HCT116 (cell line): Measurements from ENCODE around the gene HSH2D. TPM values are rescaled to one million over a fixed set of nuclear protein-coding genes. Genes with fewer than 3 reads are reported as not detected.

Experiments used
- ATAC-seq: fragments of 200-7000 bp; cut with Tn5 transposase; 2 replicates; pipeline ENCODE4 v1.9.1; 2020; ENCODE audit warnings: mild to moderate bottlenecking, moderate library complexity
- BruUV-seq: library from RNA; stranded (reverse); fragments of 400-500 nt; replicated peaks from 2 replicates; lab custom pipeline; 2021; lab: Mats Ljungman, UMichigan
- CTCF ChIA-PET: fragments of 300-600 bp; sonication (Branson Sonifier 250); formaldehyde crosslinking; loops from one replicate; lab custom pipeline; 2021; ENCODE audit warnings: antibody characterized with exemption; lab: Charles Lee
- POLR2A ChIA-PET: fragments of 300-600, 350-600 bp; sonication (Branson Sonifier 250); formaldehyde crosslinking; loops from one replicate; lab custom pipeline; 2021; ENCODE audit warnings: antibody characterized with exemption; lab: Charles Lee
- RAD21 ChIA-PET, 2 experiments: fragments of 300-600 bp; sonication (Branson Sonifier 250); formaldehyde crosslinking; loops; one replicate each; lab custom pipeline; 2023; ENCODE audit warnings: low total read pairs in 2 of 2; ENCODE audit not compliant: uncharacterized antibody in 2 of 2, unreplicated experiment in 2 of 2, low non-redundant PET in 1 of 2; lab: Charles Lee
- DNase-seq: peaks from one replicate; pipeline ENCODE4 v3.0.0-alpha.2; 2010; ENCODE audit warnings: low read depth, low spot score
- H2AFZ ChIP-seq: fragments of 200-600 bp; shearing (Covaris generic), sonication (generic); 2 replicates; pipeline ENCODE4 v1.6.1; 2017; ENCODE audit warnings: low read depth, mixed run types, mixed read lengths, antibody characterized with exemption, low read length; ENCODE audit not compliant: poor library complexity, severe bottlenecking
- H3K27ac ChIP-seq: 2 replicates; pipeline ENCODE4 v1.5.1; 2012; ENCODE audit warnings: low read depth, low read length
- H3K27me3 ChIP-seq: fragments of 200-600 bp; sonication (generic); 2 replicates; pipeline ENCODE4 v1.6.1; 2016; ENCODE audit warnings: mixed run types, low read length, mixed read lengths; ENCODE audit not compliant: insufficient read depth
- H3K36me3 ChIP-seq, 2 experiments: fragments of 200-500 bp in 1 of 2; fragments of 200-600 bp in 1 of 2; sonication (Bioruptor generic) in 1 of 2; sonication (generic) in 1 of 2; 2 replicates each; pipeline versions ENCODE4 v1.5.1 to v1.6.1; 2014 to 2016; ENCODE audit warnings: low read length in 2 of 2, inconsistent platforms in 1 of 2, mixed read lengths in 1 of 2, mixed run types in 1 of 2; ENCODE audit not compliant: insufficient read depth in 2 of 2, control insufficient read depth in 1 of 2
- H3K4me1 ChIP-seq, 2 experiments: fragments of 200-600 bp in 1 of 2; sonication (generic) in 1 of 2; 2 replicates each; pipeline versions ENCODE4 v1.5.1 to v1.6.1; 2012 to 2017; ENCODE audit warnings: low read length in 2 of 2, inconsistent platforms in 1 of 2, mild to moderate bottlenecking in 1 of 2, mixed read lengths in 1 of 2, mixed run types in 1 of 2, moderate library complexity in 1 of 2; ENCODE audit not compliant: insufficient read depth in 2 of 2, control insufficient read depth in 1 of 2
- H3K4me2 ChIP-seq: fragments of 200-600 bp; sonication (generic); 2 replicates; pipeline ENCODE4 v1.6.1; 2017; ENCODE audit warnings: mixed run types, low read length, mixed read lengths
- H3K4me3 ChIP-seq, 2 experiments: fragments of 200-600 bp in 1 of 2; sonication (generic) in 1 of 2; replicated peaks in 1 of 2; 2 replicates each; pipeline ENCODE4 v1.5.1; 2011 to 2016; ENCODE audit warnings: low read length in 2 of 2, control low read depth in 1 of 2, low read depth in 1 of 2, mild to moderate bottlenecking in 1 of 2, mixed read lengths in 1 of 2, mixed run types in 1 of 2
- H3K79me2 ChIP-seq: fragments of 200-600 bp; sonication (generic); 2 replicates; pipeline ENCODE4 v1.6.1; 2017; ENCODE audit warnings: mild to moderate bottlenecking, mixed run types, low read length, moderate library complexity, mixed read lengths; ENCODE audit not compliant: insufficient read depth
- H3K9ac ChIP-seq: fragments of 200-600 bp; sonication (generic); 2 replicates; pipeline ENCODE4 v1.6.1; 2016; ENCODE audit warnings: low read length, mixed read lengths
- H3K9me2 ChIP-seq: fragments of 200-600 bp; sonication (generic), shearing (Covaris generic); 2 replicates; pipeline ENCODE4 v1.6.1; 2017; ENCODE audit warnings: mixed run types, mild to moderate bottlenecking, moderate library complexity; ENCODE audit not compliant: insufficient read depth
- H3K9me3 ChIP-seq, 2 experiments: fragments of 200-500 bp in 1 of 2; fragments of 200-600 bp in 1 of 2; sonication (Bioruptor generic) in 1 of 2; sonication (generic) in 1 of 2; 2 replicates each; pipeline ENCODE4 v1.6.1; 2014 to 2017; ENCODE audit warnings: low read length in 2 of 2, mixed read lengths in 2 of 2, inconsistent platforms in 1 of 2, low read depth in 1 of 2, mild to moderate bottlenecking in 1 of 2, mixed run types in 1 of 2, moderate library complexity in 1 of 2; ENCODE audit not compliant: control insufficient read depth in 1 of 2, insufficient read depth in 1 of 2
- H4K20me1 ChIP-seq: fragments of 200-600 bp; sonication (generic), shearing (Covaris generic); 2 replicates; pipeline ENCODE4 v1.6.1; 2017; ENCODE audit warnings: mixed run types, mild to moderate bottlenecking, moderate library complexity; ENCODE audit not compliant: insufficient read depth
- CBX3 ChIP-seq: IDR thresholded peaks from 2 replicates; pipeline ENCODE4 v1.6.1; 2012; ENCODE audit warnings: low read depth
- CEBPB ChIP-seq: IDR thresholded peaks from 2 replicates; pipeline ENCODE4 v1.6.1; 2012; ENCODE audit warnings: low read depth
- CTCF ChIP-seq, 3 experiments: fragments of 200-600 bp in 1 of 3; sonication (generic) in 1 of 3; IDR thresholded peaks in 2 of 3; conservative IDR thresholded peaks in 1 of 3; 2 replicates each; pipeline ENCODE4 v1.5.1; 2012 to 2017; ENCODE audit warnings: low read depth in 2 of 3, low read length in 2 of 3, antibody characterized with exemption in 1 of 3, borderline replicate concordance in 1 of 3, control low read depth in 1 of 3, mild to moderate bottlenecking in 1 of 3, mixed read lengths in 1 of 3, mixed run types in 1 of 3, moderate library complexity in 1 of 3; ENCODE audit not compliant: insufficient read depth in 1 of 3
- EGR1 ChIP-seq: IDR thresholded peaks from 2 replicates; pipeline ENCODE4 v1.6.1; 2012; ENCODE audit warnings: low read depth
- EZH2 ChIP-seq: fragments of 200-600 bp; sonication (generic); IDR thresholded peaks from 2 replicates; pipeline ENCODE4 v1.6.1; 2017; ENCODE audit warnings: antibody characterized with exemption, mixed run types
- EZH2phosphoT487 ChIP-seq: fragments of 200-600 bp; IDR thresholded peaks from 2 replicates; pipeline ENCODE4 v1.6.1; 2018; ENCODE audit warnings: antibody characterized with exemption, borderline replicate concordance
- FOSL1 ChIP-seq: IDR thresholded peaks from 2 replicates; pipeline ENCODE4 v1.6.1; 2012; ENCODE audit warnings: low read depth
- POLR2A ChIP-seq: IDR thresholded peaks from 2 replicates; pipeline ENCODE4 v1.7.0; 2011; ENCODE audit warnings: borderline replicate concordance; ENCODE audit not compliant: insufficient read depth, insufficient read length; ENCODE audit errors: extremely low read depth
- POLR2AphosphoS5 ChIP-seq: IDR thresholded peaks from 2 replicates; pipeline ENCODE4 v1.6.1; 2011; ENCODE audit warnings: mild to moderate bottlenecking, low read depth, low read length, moderate library complexity
- RAD21 ChIP-seq: IDR thresholded peaks from 2 replicates; pipeline ENCODE4 v1.6.1; 2012; ENCODE audit warnings: low read depth, mild to moderate bottlenecking
- REST ChIP-seq: IDR thresholded peaks from 2 replicates; pipeline ENCODE4 v1.6.1; 2012; ENCODE audit warnings: low read depth
- SIN3A ChIP-seq: IDR thresholded peaks from 2 replicates; pipeline ENCODE4 v1.6.1; 2012; ENCODE audit warnings: low read depth
- TCF7L2 ChIP-seq: IDR thresholded peaks from 2 replicates; pipeline ENCODE4 v1.7.0; 2011; ENCODE audit warnings: borderline replicate concordance, inconsistent platforms; ENCODE audit not compliant: insufficient read depth, insufficient read length; ENCODE audit errors: extremely low read depth
- ZFX ChIP-seq: fragments of 450-650 bp; IDR thresholded peaks from 2 replicates; pipeline ENCODE4 v1.6.1; 2017
- intact Hi-C: fragments of 100-400 bp; cut with micrococcal nuclease; formaldehyde crosslinking; loops from 2 replicates; pipeline ENCODE4 v1.10.0; 2022
- total RNA-seq: library from RNA; stranded (reverse); gene quantifications from one replicate; pipeline ENCODE4 v1.2.1, GENCODE V29; 2021; ENCODE audit not compliant: unreplicated experiment
- TF ChIP-seq, protein P1 (sequence below): IDR thresholded peaks from 2 replicates; pipeline ENCODE4 v1.6.1; 2012
- TF ChIP-seq, protein P2 (sequence below): IDR thresholded peaks from 2 replicates; pipeline ENCODE4 v1.6.1; 2011; ENCODE audit warnings: mild to moderate bottlenecking, low read length, moderate library complexity; ENCODE audit not compliant: insufficient replicate concordance; ENCODE audit errors: extremely low read depth

HSH2D gene
- total RNA-seq, 1 experiment from 2014 or later: 21.4 TPM

DNA sequence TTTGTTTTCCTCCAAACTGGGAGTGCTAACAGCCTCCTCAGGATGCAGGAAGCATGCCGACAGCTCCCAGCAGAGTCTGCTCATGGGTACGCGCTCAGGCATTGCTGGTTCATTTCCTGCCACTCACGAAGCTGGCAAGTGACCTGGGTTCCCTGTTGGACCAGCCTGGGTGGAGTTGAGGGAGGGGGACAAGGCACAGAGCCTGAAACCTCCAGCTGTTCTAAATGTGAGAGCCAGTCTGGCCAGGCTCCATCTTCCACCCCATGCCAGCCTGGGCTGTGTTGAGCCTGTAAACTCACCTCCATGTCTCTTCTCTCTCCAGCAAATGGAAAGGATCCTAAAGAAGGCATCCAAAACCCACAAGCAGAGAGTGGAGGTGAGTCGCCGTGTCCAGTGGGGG is 46.7 kb downstream of the HSH2D start (continued):
- TF ChIP-seq, protein P1, sequence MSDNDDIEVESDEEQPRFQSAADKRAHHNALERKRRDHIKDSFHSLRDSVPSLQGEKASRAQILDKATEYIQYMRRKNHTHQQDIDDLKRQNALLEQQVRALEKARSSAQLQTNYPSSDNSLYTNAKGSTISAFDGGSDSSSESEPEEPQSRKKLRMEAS: no peak

- Histone ChIP-seq H3K27ac (no peak overlapping the region), H4K20me1 (no peaks in the 10 kb centered on the region)
- TF ChIP-seq, protein P1: no peak
- no peak for TF ChIP-seq CBX3
- no peak for TF ChIP-seq EGR1
- no peak for TF ChIP-seq EZH2phosphoT487
- TF ChIP-seq, protein P2, sequence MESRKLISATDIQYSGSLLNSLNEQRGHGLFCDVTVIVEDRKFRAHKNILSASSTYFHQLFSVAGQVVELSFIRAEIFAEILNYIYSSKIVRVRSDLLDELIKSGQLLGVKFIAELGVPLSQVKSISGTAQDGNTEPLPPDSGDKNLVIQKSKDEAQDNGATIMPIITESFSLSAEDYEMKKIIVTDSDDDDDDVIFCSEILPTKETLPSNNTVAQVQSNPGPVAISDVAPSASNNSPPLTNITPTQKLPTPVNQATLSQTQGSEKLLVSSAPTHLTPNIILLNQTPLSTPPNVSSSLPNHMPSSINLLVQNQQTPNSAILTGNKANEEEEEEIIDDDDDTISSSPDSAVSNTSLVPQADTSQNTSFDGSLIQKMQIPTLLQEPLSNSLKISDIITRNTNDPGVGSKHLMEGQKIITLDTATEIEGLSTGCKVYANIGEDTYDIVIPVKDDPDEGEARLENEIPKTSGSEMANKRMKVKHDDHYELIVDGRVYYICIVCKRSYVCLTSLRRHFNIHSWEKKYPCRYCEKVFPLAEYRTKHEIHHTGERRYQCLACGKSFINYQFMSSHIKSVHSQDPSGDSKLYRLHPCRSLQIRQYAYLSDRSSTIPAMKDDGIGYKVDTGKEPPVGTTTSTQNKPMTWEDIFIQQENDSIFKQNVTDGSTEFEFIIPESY: no peak
- TF ChIP-seq POLR2A: no peak
- TF ChIP-seq SIN3A: no peak
- TF ChIP-seq EZH2: no peak
- TF ChIP-seq POLR2AphosphoS5: no peak
- TF ChIP-seq RAD21: no peak
- no peak for TF ChIP-seq TCF7L2
- TF ChIP-seq REST: no peak
- no peak for TF ChIP-seq ZFX
- TF ChIP-seq CEBPB: no peak
- TF ChIP-seq CTCF (IDR thresholded peaks at IDR 0.05 in 2 of 3, conservative IDR thresholded peaks at IDR 0.05 in 1 of 3; ENCODE audit: borderline replicate concordance in 1 of 3, insufficient read depth in 1 of 3, low read depth in 2 of 3, low read length in 2 of 3): no peak
- no peak for TF ChIP-seq FOSL1
- TF ChIP-seq, all 23 proteins: peak for 0
- H2AFZ ChIP-seq: no peak overlapping the region
- peaks cover 9 to 24% of the 10 kb centered on the region in 2 experiments for H3K4me1 ChIP-seq
- CTCF ChIA-PET: no interaction called here
- no peak overlapping the region for H3K9ac ChIP-seq
- H3K36me3 ChIP-seq: peaks cover 33 to 35% of the 10 kb centered on the region in 2 experiments
- no peaks in the 10 kb centered on the region for H3K27me3 ChIP-seq
- DNase-seq: no peak
- RAD21 ChIA-PET: no interaction called here
- POLR2A ChIA-PET: no interaction called here
- H3K9me2 ChIP-seq: no peaks in the 10 kb centered on the region
- no TSS peak for BruUV-seq
- H3K79me2 ChIP-seq: peaks cover 24% of the 10 kb centered on the region
- H3K4me2 ChIP-seq: no peak overlapping the region
- H3K4me3 ChIP-seq: no peak overlapping the region
- intact Hi-C loops: no loop called here
- no peaks in the 10 kb centered on the region for H3K9me3 ChIP-seq
- no peak for ATAC-seq
These were observed 47.3 kb downstream of the HSH2D start for GRCh38 chr19:16190736-16191135.
